ENCODE measurements around the gene CROT. TPM values are rescaled to one million over a fixed set of nuclear protein-coding genes. Genes with fewer than 3 reads are reported as not detected.

CROT gene
- polyA plus RNA-seq, 1 donor from 2014 or later = 2.7 TPM

- Mint-ChIP-seq H3K4me1 (peaks cover 0 to 9% (median 2%) of the 10 kb centered on the region in 3 donors), H3K27me3 (no peaks in the 10 kb centered on the region), H3K27ac (no peak overlapping the region), H3K9me3 (no peaks in the 10 kb centered on the region), H3K4me3 (no peak overlapping the region), H3K36me3 (no peaks in the 10 kb centered on the region)
These were observed 71.5 kb downstream of the CROT start for GRCh38 chr7:87416682-87417587.

- Mint-ChIP-seq H3K27ac (no peak overlapping the region), H3K27me3 (no peaks in the 10 kb centered on the region), H3K36me3 (no peaks in the 10 kb centered on the region)
These were observed 74.7 kb downstream of the CROT start for GRCh38 chr7:87420173-87420572.

GRCh38 chr7:87424075-87424474, 78.6 kb downstream of the CROT start:
- H3K27ac Mint-ChIP-seq = no peak overlapping the region
- H3K4me3 Mint-ChIP-seq = no peak overlapping the region
- H3K27me3 Mint-ChIP-seq = no peaks in the 10 kb centered on the region
- H3K36me3 Mint-ChIP-seq = peaks cover 4% of the 10 kb centered on the region
- H3K4me1 Mint-ChIP-seq = peaks cover 0 to 13% (median 11%) of the 10 kb centered on the region in 3 donors
- no peaks in the 10 kb centered on the region for H3K9me3 Mint-ChIP-seq

More at GRCh38 chr7:87420173-87420572, 74.7 kb downstream of the CROT start:
- Mint-ChIP-seq H3K4me3 (no peak overlapping the region), H3K4me1 (peaks cover 0 to 9% (median 4%) of the 10 kb centered on the region in 3 donors), H3K9me3 (no peaks in the 10 kb centered on the region)

- Mint-ChIP-seq H3K4me3 (no peak overlapping the region), H3K9me3 (no peaks in the 10 kb centered on the region), H3K27me3 (no peaks in the 10 kb centered on the region), H3K4me1 (peaks cover 0 to 13% (median 11%) of the 10 kb centered on the region in 3 donors), H3K36me3 (peaks cover 4% of the 10 kb centered on the region), H3K27ac (peak overlapping the region in 1 of 3 donors; percentile 9)
These were observed 80.7 kb downstream of the CROT start for GRCh38 chr7:87426160-87426559.

DNA sequence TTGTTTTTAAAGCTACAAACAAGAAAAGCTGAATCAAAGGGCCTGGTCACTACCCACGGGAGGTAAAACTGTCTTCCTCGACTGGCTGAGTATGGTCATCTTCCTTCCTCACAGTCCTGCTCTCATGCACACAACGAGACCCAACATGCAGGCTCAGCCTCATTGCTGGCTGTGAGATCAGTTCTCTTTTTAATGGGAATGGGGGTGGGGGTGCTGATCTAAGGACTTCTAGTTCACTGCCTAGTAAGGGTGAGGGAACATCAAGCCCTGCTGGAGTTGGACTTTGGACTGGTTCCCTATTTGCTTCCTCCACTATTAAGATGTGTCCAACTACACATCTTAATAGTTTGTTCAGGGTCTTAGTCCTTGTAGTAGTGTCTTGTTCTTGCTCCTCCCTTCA, 81.8 kb downstream of the CROT start:
- no peak overlapping the region for H3K27ac Mint-ChIP-seq
- no peak overlapping the region for H3K4me3 Mint-ChIP-seq
- peaks cover 9% of the 10 kb centered on the region for H3K36me3 Mint-ChIP-seq
- H3K9me3 Mint-ChIP-seq = no peaks in the 10 kb centered on the region
- no peaks in the 10 kb centered on the region for H3K27me3 Mint-ChIP-seq
- H3K4me1 Mint-ChIP-seq = peaks cover 0 to 13% (median 11%) of the 10 kb centered on the region in 3 donors

GRCh38 chr7:87432536-87432935, 87.1 kb downstream of the CROT start:
- Mint-ChIP-seq H3K27ac (no peak overlapping the region), H3K4me3 (no peak overlapping the region), H3K9me3 (no peaks in the 10 kb centered on the region), H3K27me3 (no peaks in the 10 kb centered on the region), H3K36me3 (peaks cover 13% of the 10 kb centered on the region), H3K4me1 (peaks cover 0 to 4% (median 0%) of the 10 kb centered on the region in 3 donors)

- H3K9me3 Mint-ChIP-seq = no peaks in the 10 kb centered on the region
- H3K4me1 Mint-ChIP-seq = no peaks in the 10 kb centered on the region
- H3K4me3 Mint-ChIP-seq = no peak overlapping the region
- peaks cover 13% of the 10 kb centered on the region for H3K36me3 Mint-ChIP-seq
- no peak overlapping the region for H3K27ac Mint-ChIP-seq
- no peaks in the 10 kb centered on the region for H3K27me3 Mint-ChIP-seq
These were observed 90.1 kb downstream of the CROT start for GRCh38 chr7:87435546-87435945.

GRCh38 chr7:87445897-87446296, 100.4 kb downstream of the CROT start:
- peaks cover 4% of the 10 kb centered on the region for H3K36me3 Mint-ChIP-seq
- peak overlapping the region in 1 of 3 donors; percentile 29 for H3K27ac Mint-ChIP-seq
- H3K4me3 Mint-ChIP-seq = no peak overlapping the region
- peaks cover 5 to 10% (median 9%) of the 10 kb centered on the region in 3 donors for H3K4me1 Mint-ChIP-seq
- no peaks in the 10 kb centered on the region for H3K27me3 Mint-ChIP-seq
- no peaks in the 10 kb centered on the region for H3K9me3 Mint-ChIP-seq

DNA sequence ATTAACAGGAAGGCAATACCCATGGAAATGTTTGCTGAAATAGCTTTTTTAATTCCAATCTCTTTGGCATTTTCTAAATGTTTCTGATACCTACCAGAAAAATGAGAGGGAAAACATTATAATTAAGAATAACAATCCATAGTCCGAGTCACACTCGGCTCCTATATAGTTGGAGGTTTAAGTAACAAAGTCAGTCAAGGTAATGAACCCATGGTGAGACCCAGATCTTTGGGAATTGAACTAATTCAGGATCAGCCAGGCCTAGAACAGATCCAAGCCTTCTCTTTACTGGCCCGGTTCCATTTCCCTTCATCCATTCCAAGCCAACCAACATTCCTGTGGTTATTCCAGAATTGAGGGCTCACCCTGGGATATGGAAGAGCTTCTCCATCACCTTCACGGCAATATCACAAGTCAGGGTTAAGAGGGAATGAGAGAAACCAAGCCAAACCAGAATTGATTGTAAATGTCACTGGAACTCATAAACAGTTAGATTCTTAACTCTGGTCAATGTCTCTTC, 101.7 kb downstream of the CROT start:
- Mint-ChIP-seq H3K36me3 (peaks cover 4% of the 10 kb centered on the region), H3K4me1 (peaks cover 5 to 10% (median 9%) of the 10 kb centered on the region in 3 donors), H3K27ac (no peak overlapping the region), H3K27me3 (no peaks in the 10 kb centered on the region), H3K9me3 (no peaks in the 10 kb centered on the region), H3K4me3 (no peak overlapping the region)

GRCh38 chr7:87448388-87448787, 102.9 kb downstream of the CROT start:
- H3K4me1 Mint-ChIP-seq = peaks cover 5 to 10% (median 7%) of the 10 kb centered on the region in 3 donors
- H3K27ac Mint-ChIP-seq = no peak overlapping the region
- H3K9me3 Mint-ChIP-seq = no peaks in the 10 kb centered on the region
- no peaks in the 10 kb centered on the region for H3K36me3 Mint-ChIP-seq
- no peak overlapping the region for H3K4me3 Mint-ChIP-seq
- H3K27me3 Mint-ChIP-seq = no peaks in the 10 kb centered on the region

Other genes starting within 250 kb of the CROT start
- gene DMTF1, start 193.2 kb upstream of the CROT start, polyA plus RNA-seq = 35.1 TPM
- 125 TPM for gene TMEM243, start 125.9 kb upstream of the CROT start, polyA plus RNA-seq
- 12.5 TPM for gene ABCB4, start 130.0 kb downstream of the CROT start, polyA plus RNA-seq